ACC112 (cell line): Measurements from ENCODE around the gene DDX47.

Experiments
- H2AFZ ChIP-seq: fragments of 200-600 bp; sonication (generic); one replicate; pipeline ENCODE4 v1.6.0; 2017; ENCODE audit warnings: antibody characterized with exemption, low read length; ENCODE audit not compliant: unreplicated experiment
- H3K27ac ChIP-seq: fragments of 200-600 bp; sonication (generic); 2 replicates; pipeline ENCODE4 v1.5.1; 2014; ENCODE audit warnings: low read depth, mild to moderate bottlenecking, antibody characterized with exemption, low read length, moderate library complexity
- H3K27me3 ChIP-seq: fragments of 200-600 bp; sonication (generic); 2 replicates; pipeline ENCODE4 v1.6.1; 2014; ENCODE audit warnings: mild to moderate bottlenecking, antibody characterized with exemption, low read length, moderate library complexity, mixed read lengths; ENCODE audit not compliant: insufficient read depth
- H3K36me3 ChIP-seq: fragments of 200-600 bp; sonication (generic); 2 replicates; pipeline ENCODE4 v1.6.1; 2016; ENCODE audit warnings: mild to moderate bottlenecking, antibody characterized with exemption, low read length, moderate library complexity, mixed read lengths; ENCODE audit not compliant: insufficient read depth
- H3K4me1 ChIP-seq: fragments of 200-600 bp; sonication (generic); one replicate; pipeline ENCODE4 v1.6.1; 2016; ENCODE audit warnings: low read length, mixed read lengths; ENCODE audit not compliant: insufficient read depth, unreplicated experiment, control insufficient read depth
- H3K4me3 ChIP-seq: fragments of 200-600 bp; sonication (generic); 2 replicates; pipeline ENCODE4 v1.5.1; 2014; ENCODE audit warnings: mild to moderate bottlenecking, low read depth, low read length
- H3K79me2 ChIP-seq: fragments of 200-600 bp; sonication (generic); one replicate; pipeline ENCODE4 v1.6.0; 2016; ENCODE audit warnings: low read length; ENCODE audit not compliant: control insufficient read depth, unreplicated experiment, insufficient read depth

The DDX47 gene

GRCh38 chr12:12813120-12814101, at the start of gene DDX47:
Gene DDX47, plus strand, starts transcription at chr12:12813346. Its CDS starts 22 bp downstream, at chr12:12813368.
- Histone ChIP-seq H3K4me3 (peak within 1 kb of the TSS; percentile 98), H2AFZ (peak within 1 kb of the TSS; percentile 82), H3K79me2 (peaks cover 50% of the 10 kb centered on the region), H3K27me3 (no peaks in the 10 kb centered on the region), H3K27ac (peak within 1 kb of the TSS; percentile 75), H3K4me1 (peaks cover 32% of the 10 kb centered on the region), H3K36me3 (peaks cover 20% of the 10 kb centered on the region)

GRCh38 chr12:12764824-12765223, 48.3 kb upstream of the DDX47 start:
- no peak overlapping the region for H3K4me3 ChIP-seq
- H3K4me1 ChIP-seq = no peaks in the 10 kb centered on the region
- no peaks in the 10 kb centered on the region for H3K36me3 ChIP-seq
- no peak overlapping the region for H2AFZ ChIP-seq
- no peak overlapping the region for H3K27ac ChIP-seq
- no peaks in the 10 kb centered on the region for H3K27me3 ChIP-seq
- H3K79me2 ChIP-seq = peaks cover 3% of the 10 kb centered on the region

GRCh38 chr12:12770262-12770661, 42.9 kb upstream of the DDX47 start:
- Histone ChIP-seq H3K4me1 (no peaks in the 10 kb centered on the region), H3K4me3 (no peak overlapping the region), H3K27ac (no peak overlapping the region), H2AFZ (no peak overlapping the region), H3K27me3 (no peaks in the 10 kb centered on the region), H3K36me3 (0 out of 2 replicates have a peak, but pooled peaks cover 3% of the 10 kb centered on the region), H3K79me2 (peaks cover 3% of the 10 kb centered on the region)

GRCh38 chr12:12774791-12775190, 38.4 kb upstream of the DDX47 start:
- Histone ChIP-seq H3K27ac (no peak overlapping the region), H3K27me3 (no peaks in the 10 kb centered on the region), H2AFZ (no peak overlapping the region), H3K79me2 (no peaks in the 10 kb centered on the region), H3K4me1 (peaks cover 12% of the 10 kb centered on the region), H3K4me3 (no peak overlapping the region), H3K36me3 (0 out of 2 replicates have a peak, but pooled peaks cover 3% of the 10 kb centered on the region)

GRCh38 chr12:12776261-12776660, 36.9 kb upstream of the DDX47 start:
- Histone ChIP-seq H3K27me3 (no peaks in the 10 kb centered on the region), H3K36me3 (0 out of 2 replicates have a peak, but pooled peaks cover 3% of the 10 kb centered on the region)

GRCh38 chr12:12777092-12777491, 36.1 kb upstream of the DDX47 start:
- Histone ChIP-seq H3K4me3 (no peak overlapping the region), H3K4me1 (peaks cover 16% of the 10 kb centered on the region), H3K27ac (no peak overlapping the region), H3K36me3 (0 out of 2 replicates have a peak, but pooled peaks cover 3% of the 10 kb centered on the region), H3K79me2 (no peaks in the 10 kb centered on the region), H3K27me3 (no peaks in the 10 kb centered on the region), H2AFZ (no peak overlapping the region)

More at GRCh38 chr12:12776261-12776660, 36.9 kb upstream of the DDX47 start:
- Histone ChIP-seq H3K27ac (no peak overlapping the region), H3K79me2 (no peaks in the 10 kb centered on the region), H2AFZ (no peak overlapping the region), H3K4me3 (no peak overlapping the region), H3K4me1 (peaks cover 16% of the 10 kb centered on the region)

- Histone ChIP-seq H3K27me3 (no peaks in the 10 kb centered on the region), H3K4me1 (peaks cover 16% of the 10 kb centered on the region), H2AFZ (no peak overlapping the region), H3K4me3 (no peak overlapping the region), H3K36me3 (no peaks in the 10 kb centered on the region), H3K27ac (peak overlapping the region; percentile 49), H3K79me2 (no peaks in the 10 kb centered on the region)
Measured at GRCh38 chr12:12779007-12779406, 34.1 kb upstream of the DDX47 start.

- no peaks in the 10 kb centered on the region for H3K36me3 ChIP-seq
- H2AFZ ChIP-seq = no peak overlapping the region
- peak overlapping the region; percentile 16; the same call in 1 of the 2 replicates for H3K4me3 ChIP-seq
- H3K4me1 ChIP-seq = peaks cover 16% of the 10 kb centered on the region
- H3K27me3 ChIP-seq = no peaks in the 10 kb centered on the region
- peak overlapping the region; percentile 49 for H3K27ac ChIP-seq
- H3K79me2 ChIP-seq = no peaks in the 10 kb centered on the region
Measured at GRCh38 chr12:12779529-12779928, 33.6 kb upstream of the DDX47 start.

GRCh38 chr12:12784116-12784515, 29.0 kb upstream of the DDX47 start:
- no peak overlapping the region for H2AFZ ChIP-seq
- H3K27ac ChIP-seq = no peak overlapping the region
- H3K79me2 ChIP-seq = peaks cover 15% of the 10 kb centered on the region
- H3K27me3 ChIP-seq = no peaks in the 10 kb centered on the region
- no peaks in the 10 kb centered on the region for H3K36me3 ChIP-seq
- no peak overlapping the region for H3K4me3 ChIP-seq
- peaks cover 39% of the 10 kb centered on the region for H3K4me1 ChIP-seq

GRCh38 chr12:12784911-12785814, 28.0 kb upstream of the DDX47 start, which contains the start of gene APOLD1:
Gene APOLD1, plus strand, starts transcription at chr12:12785659. Its CDS starts 33 bp downstream, at chr12:12785692.
- Histone ChIP-seq H3K36me3 (no peaks in the 10 kb centered on the region), H2AFZ (peak within 1 kb of the TSS; percentile 81), H3K79me2 (peaks cover 19% of the 10 kb centered on the region), H3K4me1 (peaks cover 33% of the 10 kb centered on the region), H3K4me3 (peak within 1 kb of the TSS; percentile 79), H3K27me3 (no peaks in the 10 kb centered on the region), H3K27ac (peak within 1 kb of the TSS; percentile 67)
